DMS 273 (cell line): ENCODE measurements around the gene ULK3.

Experiments
- DNase-seq: peaks from one replicate; lab custom pipeline; 2025; ENCODE audit not compliant: unreplicated experiment; lab: John Stamatoyannopoulos, UW

Gene ULK3

GRCh38 chr15:74841891-74842373 is 1.0 kb downstream of the ULK3 start:
- no peak for DNase-seq

- DNase-seq = no peak
Measured at GRCh38 chr15:74840851-74841775, 1.8 kb downstream of the ULK3 start.

GRCh38 chr15:74839526-74840395 is 3.2 kb downstream of the ULK3 start:
- peak; percentile 26 for DNase-seq

- no peak for DNase-seq
Measured at GRCh38 chr15:74838746-74839525, 4.0 kb downstream of the ULK3 start.

- DNase-seq = no peak
Measured at GRCh38 chr15:74838137-74838516, 4.8 kb downstream of the ULK3 start.

- DNase-seq = no peak
Measured at GRCh38 chr15:74837482-74838136, 5.3 kb downstream of the ULK3 start.

GRCh38 chr15:74836846-74837245 is 6.1 kb downstream of the ULK3 start:
- DNase-seq = no peak

- peak; percentile 89 for DNase-seq
Measured at GRCh38 chr15:74835312-74835823, 7.6 kb downstream of the ULK3 start.

GRCh38 chr15:74833376-74834107 is 9.4 kb downstream of the ULK3 start:
- DNase-seq = peak; percentile 75

- peak; percentile 33 for DNase-seq
Measured at GRCh38 chr15:74832826-74833225, 10.1 kb downstream of the ULK3 start.

GRCh38 chr15:74831813-74832495 is 11.0 kb downstream of the ULK3 start:
- peak; percentile 64 for DNase-seq

GRCh38 chr15:74830868-74831267 is 12.1 kb downstream of the ULK3 start:
- peak; percentile 90 for DNase-seq

- peak; percentile 52 for DNase-seq
Measured at GRCh38 chr15:74829991-74830390, 13.0 kb downstream of the ULK3 start.

GRCh38 chr15:74829486-74829885 is 13.5 kb downstream of the ULK3 start:
- no peak for DNase-seq

- peak; percentile 65 for DNase-seq
Measured at GRCh38 chr15:74828835-74829234, 14.1 kb downstream of the ULK3 start.

- DNase-seq = peak; percentile 21
Measured at GRCh38 chr15:74827614-74828013, 15.3 kb downstream of the ULK3 start.

GRCh38 chr15:74826921-74827320 is 16.0 kb downstream of the ULK3 start:
- no peak for DNase-seq

- DNase-seq = no peak
Measured at GRCh38 chr15:74826364-74826819, 16.6 kb downstream of the ULK3 start, which contains the start of gene CPLX3. CPLX3 (plus strand) TSS chr15:74826627; CDS start chr15:74826704, 77 bp downstream.

GRCh38 chr15:74825866-74826265 is 17.1 kb downstream of the ULK3 start:
- DNase-seq = peak; percentile 14
